Measurements from ENCODE around the gene ZNF444.

The ZNF444 gene

DNA sequence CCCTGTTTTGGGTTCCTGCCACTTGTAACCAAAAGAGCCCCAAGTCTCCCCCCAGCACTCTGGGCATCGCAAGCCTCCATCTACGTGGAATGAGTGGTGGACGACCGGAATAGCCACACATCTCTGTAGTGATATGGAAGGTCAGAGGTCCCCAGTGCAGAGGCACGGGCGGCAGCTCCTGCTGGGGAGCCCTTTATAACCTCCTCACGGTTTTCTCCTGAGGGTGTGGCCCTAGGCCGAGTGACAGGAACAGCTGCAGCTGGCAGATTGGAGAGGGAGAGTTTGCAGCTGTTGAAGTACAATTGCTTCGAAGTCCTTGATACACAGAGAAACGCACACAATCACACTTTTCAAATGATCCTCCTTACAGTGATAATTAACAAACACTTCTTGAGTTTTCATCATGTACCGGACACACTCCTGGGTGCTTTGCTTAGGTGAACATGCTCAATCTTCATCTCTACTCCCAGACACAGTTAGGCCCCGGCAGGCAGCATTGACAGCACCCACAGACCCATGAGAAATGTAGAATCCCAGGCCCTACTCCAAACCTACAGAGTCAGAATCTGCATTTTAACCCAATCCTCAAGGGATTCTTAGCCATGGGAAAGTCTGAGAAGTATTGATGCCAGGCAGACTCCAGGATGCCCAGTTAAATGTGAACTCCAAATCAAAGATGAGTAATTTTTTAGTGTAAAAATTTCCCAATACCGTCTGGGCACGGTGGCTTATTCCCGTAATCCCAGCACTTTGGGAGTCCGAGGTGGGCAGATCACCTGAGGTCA lies 15.1 kb upstream of the ZNF444 start:
- no peak for TF ChIP-seq YY1 (IDR thresholded peaks at IDR 0.05; ENCODE audit: insufficient read depth, insufficient read length)
- no peak for TF ChIP-seq SUZ12 (IDR thresholded peaks at IDR 0.05; ENCODE audit: extremely low read depth, insufficient read depth, insufficient read length)
- TF ChIP-seq ZNF274 (IDR thresholded peaks at IDR 0.05; ENCODE audit: low read depth, low read length), result no peak
- no peaks in the 10 kb centered on the region for H3K9me3 ChIP-seq (ENCODE audit: insufficient read depth, low read length)
- no peak overlapping the region for H3K4me3 ChIP-seq (ENCODE audit: insufficient read length, low read depth)
- no peaks in the 10 kb centered on the region for H3K36me3 ChIP-seq (ENCODE audit: insufficient read depth, insufficient read length, low read length)
- no peak for DNase-seq (ENCODE audit: low read depth, low spot score)
- H3K9ac ChIP-seq (ENCODE audit: insufficient read length, low read depth), result no peak overlapping the region
- H3K27me3 ChIP-seq (ENCODE audit: insufficient read depth, insufficient read length), result no peaks in the 10 kb centered on the region
- peaks cover 2% of the 10 kb centered on the region for H3K4me1 ChIP-seq (ENCODE audit: insufficient read depth, insufficient read length)

DNA sequence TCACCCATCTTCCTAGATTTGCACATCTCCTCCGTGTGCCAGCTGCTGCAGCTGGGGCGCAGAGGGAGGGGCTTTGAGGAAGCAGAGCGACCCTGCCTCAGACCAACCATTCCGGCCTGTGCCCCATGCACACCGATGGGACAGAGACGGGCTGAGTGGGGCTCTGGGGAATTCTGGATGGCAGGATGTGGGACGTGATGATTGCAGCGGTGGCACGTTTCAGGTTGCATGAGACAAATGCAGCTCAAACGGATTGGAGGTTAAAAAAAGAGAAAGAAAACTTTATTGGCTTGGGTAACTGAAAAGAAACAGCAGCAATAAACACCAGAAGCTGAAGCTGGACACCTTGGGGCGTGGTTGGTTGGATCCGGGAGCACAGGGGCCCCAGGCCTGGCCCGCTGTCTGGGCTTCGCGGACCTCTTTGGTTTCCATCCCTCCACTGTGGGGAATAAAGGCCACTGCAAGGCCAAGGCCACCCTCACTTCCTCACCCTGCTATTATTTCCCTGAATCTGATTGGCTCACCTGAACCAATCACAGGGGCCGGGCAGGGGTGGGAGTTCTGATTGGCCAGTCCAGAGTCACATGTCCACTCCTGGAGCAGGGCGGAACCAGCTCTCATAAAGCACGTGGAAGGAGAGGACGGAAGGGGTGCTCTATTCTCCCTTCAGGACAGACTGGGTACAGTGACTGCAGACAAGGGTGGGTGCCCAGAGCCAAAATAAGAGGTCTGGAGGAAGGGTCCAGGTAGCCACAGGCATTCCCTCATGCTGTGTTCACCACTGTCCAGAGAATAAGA lies 13.9 kb upstream of the ZNF444 start:
- TF ChIP-seq ZNF274 (IDR thresholded peaks at IDR 0.05; ENCODE audit: low read depth, low read length) (no peak), SUZ12 (IDR thresholded peaks at IDR 0.05; ENCODE audit: extremely low read depth, insufficient read depth, insufficient read length) (no peak), YY1 (IDR thresholded peaks at IDR 0.05; ENCODE audit: insufficient read depth, insufficient read length) (no peak)
- H3K9me3 ChIP-seq (ENCODE audit: insufficient read depth, low read length), result no peaks in the 10 kb centered on the region
- H3K9ac ChIP-seq (ENCODE audit: insufficient read length, low read depth), result no peak overlapping the region
- no peaks in the 10 kb centered on the region for H3K27me3 ChIP-seq (ENCODE audit: insufficient read depth, insufficient read length)
- no peak overlapping the region for H3K4me3 ChIP-seq (ENCODE audit: insufficient read length, low read depth)
- H3K4me1 ChIP-seq (ENCODE audit: insufficient read depth, insufficient read length), result no peaks in the 10 kb centered on the region
- no peak for DNase-seq (ENCODE audit: low read depth, low spot score)
- H3K36me3 ChIP-seq (ENCODE audit: insufficient read depth, insufficient read length, low read length), result no peaks in the 10 kb centered on the region

DNA sequence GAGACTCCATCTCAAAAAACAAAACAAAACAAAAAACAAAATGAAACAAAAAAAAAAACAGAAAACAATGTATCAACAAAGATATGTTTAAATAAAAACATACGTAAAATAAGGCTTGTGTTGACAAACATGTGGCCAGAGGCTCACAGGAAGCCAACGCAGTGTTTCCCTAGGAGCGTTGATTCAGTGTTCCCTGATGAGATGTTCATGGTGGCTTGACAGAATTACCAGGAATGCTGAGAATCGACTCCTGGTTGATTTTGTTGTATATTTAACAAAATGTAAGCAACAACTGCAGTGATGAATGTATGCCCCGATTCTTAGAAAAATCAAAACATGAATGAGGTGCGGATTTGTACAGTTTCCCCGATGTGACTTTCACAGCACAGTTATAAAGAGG lies 11.1 kb upstream of the ZNF444 start:
- Histone ChIP-seq H3K4me1 (ENCODE audit: insufficient read depth, insufficient read length) (no peaks in the 10 kb centered on the region), H3K9me3 (ENCODE audit: insufficient read depth, low read length) (no peaks in the 10 kb centered on the region), H3K9ac (ENCODE audit: insufficient read length, low read depth) (no peak overlapping the region), H3K27me3 (ENCODE audit: insufficient read depth, insufficient read length) (no peaks in the 10 kb centered on the region), H3K4me3 (ENCODE audit: insufficient read length, low read depth) (no peak overlapping the region), H3K36me3 (ENCODE audit: insufficient read depth, insufficient read length, low read length) (no peaks in the 10 kb centered on the region)
- DNase-seq (ENCODE audit: low read depth, low spot score), result no peak
- TF ChIP-seq YY1 (IDR thresholded peaks at IDR 0.05; ENCODE audit: insufficient read depth, insufficient read length), result no peak
- no peak for TF ChIP-seq ZNF274 (IDR thresholded peaks at IDR 0.05; ENCODE audit: low read depth, low read length)
- no peak for TF ChIP-seq SUZ12 (IDR thresholded peaks at IDR 0.05; ENCODE audit: extremely low read depth, insufficient read depth, insufficient read length)

DNA sequence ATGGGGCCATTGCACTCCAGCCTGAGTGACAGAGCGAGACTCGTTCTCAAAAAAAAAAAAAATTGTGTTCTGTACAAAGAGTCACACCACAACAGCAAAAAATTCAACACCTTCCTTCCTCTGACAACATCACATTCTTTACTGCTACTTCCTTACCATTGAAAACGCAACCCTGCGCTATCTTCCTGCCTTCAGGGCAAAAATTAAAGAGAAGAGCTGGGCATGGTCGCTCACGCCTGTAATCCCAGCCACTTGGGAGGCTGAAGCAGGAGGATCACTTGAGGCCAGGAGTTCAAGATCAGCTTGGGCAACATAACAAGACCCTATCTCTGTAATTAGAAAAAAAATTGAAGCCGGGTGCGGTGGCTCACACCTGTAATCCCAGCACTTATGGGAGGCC lies 9.4 kb upstream of the ZNF444 start:
- no peaks in the 10 kb centered on the region for H3K9me3 ChIP-seq (ENCODE audit: insufficient read depth, low read length)
- no peak overlapping the region for H3K4me3 ChIP-seq (ENCODE audit: insufficient read length, low read depth)
- TF ChIP-seq SUZ12 (IDR thresholded peaks at IDR 0.05; ENCODE audit: extremely low read depth, insufficient read depth, insufficient read length) (no peak), YY1 (IDR thresholded peaks at IDR 0.05; ENCODE audit: insufficient read depth, insufficient read length) (no peak), ZNF274 (IDR thresholded peaks at IDR 0.05; ENCODE audit: low read depth, low read length) (no peak)
- no peak for DNase-seq (ENCODE audit: low read depth, low spot score)
- no peaks in the 10 kb centered on the region for H3K36me3 ChIP-seq (ENCODE audit: insufficient read depth, insufficient read length, low read length)
- peaks cover 3% of the 10 kb centered on the region for H3K4me1 ChIP-seq (ENCODE audit: insufficient read depth, insufficient read length)
- H3K9ac ChIP-seq (ENCODE audit: insufficient read length, low read depth), result no peak overlapping the region
- H3K27me3 ChIP-seq (ENCODE audit: insufficient read depth, insufficient read length), result no peaks in the 10 kb centered on the region

DNA sequence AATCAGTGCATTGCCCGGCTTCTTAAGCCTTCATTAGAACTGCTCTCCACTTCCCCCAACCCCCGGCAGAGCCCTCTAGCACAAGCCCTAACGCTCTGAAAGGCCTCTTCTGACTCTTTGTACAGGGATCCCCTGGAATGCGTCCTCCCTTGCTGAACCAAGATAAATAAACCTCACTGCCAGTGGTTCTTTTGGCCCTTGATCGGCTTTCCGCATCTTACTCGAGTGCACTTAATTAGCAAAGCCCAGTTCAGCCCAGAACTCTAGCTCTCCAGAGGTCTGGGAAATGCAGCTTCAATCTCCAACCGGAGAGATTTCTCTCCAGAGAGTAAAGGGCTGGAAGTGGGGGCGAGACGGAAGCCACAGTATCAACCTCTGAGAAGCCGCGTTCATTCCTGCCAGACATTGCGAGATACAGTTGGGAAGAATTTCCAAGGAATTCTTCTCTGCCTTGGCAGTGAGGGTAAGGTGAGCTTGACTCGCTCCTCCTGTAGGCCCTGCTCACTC lies 8.7 kb upstream of the ZNF444 start:
- no peak for TF ChIP-seq SUZ12 (IDR thresholded peaks at IDR 0.05; ENCODE audit: extremely low read depth, insufficient read depth, insufficient read length)
- no peak for TF ChIP-seq YY1 (IDR thresholded peaks at IDR 0.05; ENCODE audit: insufficient read depth, insufficient read length)
- TF ChIP-seq ZNF274 (IDR thresholded peaks at IDR 0.05; ENCODE audit: low read depth, low read length), result no peak
- Histone ChIP-seq H3K9ac (ENCODE audit: insufficient read length, low read depth) (peak overlapping the region; percentile 32), H3K9me3 (ENCODE audit: insufficient read depth, low read length) (no peaks in the 10 kb centered on the region), H3K4me1 (ENCODE audit: insufficient read depth, insufficient read length) (peaks cover 3% of the 10 kb centered on the region), H3K27me3 (ENCODE audit: insufficient read depth, insufficient read length) (no peaks in the 10 kb centered on the region), H3K4me3 (ENCODE audit: insufficient read length, low read depth) (no peak overlapping the region), H3K36me3 (ENCODE audit: insufficient read depth, insufficient read length, low read length) (no peaks in the 10 kb centered on the region)
- no peak for DNase-seq (ENCODE audit: low read depth, low spot score)

DNA sequence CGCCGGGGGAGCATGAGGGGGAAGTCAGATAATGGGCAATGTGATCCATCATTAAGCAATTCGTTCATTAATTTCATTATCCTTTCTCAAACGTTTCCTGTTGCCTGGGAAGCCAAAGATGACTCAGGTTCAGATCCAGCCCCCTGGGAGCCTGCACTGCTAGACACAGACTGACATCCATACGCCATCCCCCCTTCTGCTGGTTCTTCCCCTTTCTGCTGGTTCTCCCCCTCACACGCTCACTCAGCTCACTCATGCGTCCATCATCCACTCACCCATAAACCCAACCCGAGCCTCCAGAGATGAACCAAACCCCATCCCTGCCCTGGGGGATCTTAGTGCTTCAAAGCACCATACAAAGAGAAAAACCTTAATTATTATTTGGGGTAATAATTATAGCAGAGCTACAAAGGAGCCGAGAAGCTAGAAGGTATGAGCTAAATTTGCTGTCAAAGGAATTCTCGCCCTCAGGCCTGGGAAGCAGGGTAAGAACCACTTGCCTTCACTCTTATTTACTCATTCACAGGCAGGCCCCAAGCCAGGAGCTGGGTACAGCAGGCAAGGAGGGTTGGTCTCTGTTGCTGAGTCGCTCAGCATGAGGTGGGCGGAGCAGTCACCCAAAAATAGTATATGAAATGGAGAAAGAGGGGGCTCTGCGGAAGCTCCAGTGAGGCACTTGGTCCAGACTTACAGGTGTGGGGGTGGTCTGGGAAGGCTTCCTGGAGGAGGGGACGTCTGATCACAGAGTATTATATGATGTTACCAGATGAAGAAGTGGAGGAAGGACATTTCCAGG lies 7.0 kb upstream of the ZNF444 start:
- Histone ChIP-seq H3K4me1 (ENCODE audit: insufficient read depth, insufficient read length) (peaks cover 3% of the 10 kb centered on the region), H3K9me3 (ENCODE audit: insufficient read depth, low read length) (no peaks in the 10 kb centered on the region), H3K36me3 (ENCODE audit: insufficient read depth, insufficient read length, low read length) (no peaks in the 10 kb centered on the region), H3K27me3 (ENCODE audit: insufficient read depth, insufficient read length) (no peaks in the 10 kb centered on the region), H3K9ac (ENCODE audit: insufficient read length, low read depth) (no peak overlapping the region), H3K4me3 (ENCODE audit: insufficient read length, low read depth) (no peak overlapping the region)
- TF ChIP-seq YY1 (IDR thresholded peaks at IDR 0.05; ENCODE audit: insufficient read depth, insufficient read length) (no peak), SUZ12 (IDR thresholded peaks at IDR 0.05; ENCODE audit: extremely low read depth, insufficient read depth, insufficient read length) (no peak), ZNF274 (IDR thresholded peaks at IDR 0.05; ENCODE audit: low read depth, low read length) (no peak)
- DNase-seq (ENCODE audit: low read depth, low spot score), result no peak
